Jurkat, Clone E6-1 (cell line): ENCODE measurements around the gene MERTK.

ENCODE experiments used
- DNase-seq: peaks from one replicate; pipeline ENCODE4 v3.0.0-alpha.2; 2011; ENCODE audit warnings: low read depth, low spot score
- H3K4me3 ChIP-seq: 2 replicates; pipeline ENCODE4 v1.5.1; 2011; ENCODE audit warnings: mild to moderate bottlenecking, low read length, control low read depth, moderate library complexity

MERTK gene

DNA sequence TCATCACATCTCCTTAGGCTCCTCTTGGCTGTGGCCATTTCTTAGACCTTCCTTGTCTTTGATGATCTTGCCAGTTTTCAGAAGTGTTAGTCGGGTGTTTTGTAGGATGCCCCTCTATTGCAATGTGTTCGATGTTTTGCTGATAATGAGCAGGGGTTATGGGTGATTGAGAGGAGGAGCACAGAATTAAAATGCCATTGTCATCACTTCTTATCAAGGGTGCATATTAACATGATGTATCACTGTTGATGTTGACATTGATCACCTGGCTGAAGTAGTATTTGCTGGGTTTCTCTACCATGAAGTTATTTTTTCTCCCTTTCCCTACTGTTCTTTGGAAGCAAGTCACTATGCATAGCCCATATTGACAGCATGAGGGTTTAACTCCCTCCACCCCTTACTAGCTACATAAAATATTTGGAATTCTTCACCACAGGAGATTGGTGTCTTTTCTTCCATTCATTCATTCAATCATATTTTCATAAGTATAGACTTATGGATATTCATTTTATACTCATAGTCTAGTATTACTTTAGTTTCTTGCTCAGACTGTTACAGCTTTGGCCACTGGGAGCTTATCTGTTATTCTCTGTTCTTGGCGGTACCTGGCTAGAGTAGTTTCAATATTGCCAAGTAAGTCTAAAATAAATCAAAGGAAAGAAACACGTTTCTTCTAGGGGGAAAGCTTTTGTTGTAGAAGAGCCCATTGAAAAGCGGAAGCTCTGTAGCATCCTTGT is 102.2 kb downstream of the MERTK start:
- H3K4me3 ChIP-seq, result no peak overlapping the region

DNA sequence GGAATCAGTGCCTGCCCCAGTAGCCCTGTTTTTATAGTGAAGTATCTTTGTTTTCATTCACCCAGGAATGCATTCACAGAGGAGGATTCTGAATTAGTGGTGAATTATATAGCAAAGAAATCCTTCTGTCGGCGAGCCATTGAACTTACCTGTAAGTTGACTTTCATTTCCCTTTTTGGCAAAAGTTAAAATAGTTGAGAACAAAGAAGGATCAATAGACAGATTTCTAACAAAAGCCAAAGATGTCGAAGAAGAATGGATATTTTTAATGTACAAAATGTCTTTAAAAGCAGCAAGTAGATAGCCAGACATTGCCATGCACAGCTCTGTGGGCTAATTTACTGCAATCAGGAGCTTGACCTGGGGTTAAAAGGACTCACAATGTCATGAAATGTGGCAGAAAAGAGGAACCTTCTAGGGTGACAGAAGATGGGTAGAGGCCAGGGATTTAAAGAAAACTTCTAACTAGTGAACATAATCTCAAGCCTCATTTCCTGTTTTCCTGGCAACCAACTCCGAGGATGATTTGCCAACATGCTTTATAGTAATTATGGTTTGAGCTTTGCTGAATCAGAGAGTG is 102.8 kb downstream of the MERTK start:
- DNase-seq, result no peak

More for the DNA sequence above, 102.2 kb downstream of the MERTK start:
- DNase-seq, result no peak

DNA sequence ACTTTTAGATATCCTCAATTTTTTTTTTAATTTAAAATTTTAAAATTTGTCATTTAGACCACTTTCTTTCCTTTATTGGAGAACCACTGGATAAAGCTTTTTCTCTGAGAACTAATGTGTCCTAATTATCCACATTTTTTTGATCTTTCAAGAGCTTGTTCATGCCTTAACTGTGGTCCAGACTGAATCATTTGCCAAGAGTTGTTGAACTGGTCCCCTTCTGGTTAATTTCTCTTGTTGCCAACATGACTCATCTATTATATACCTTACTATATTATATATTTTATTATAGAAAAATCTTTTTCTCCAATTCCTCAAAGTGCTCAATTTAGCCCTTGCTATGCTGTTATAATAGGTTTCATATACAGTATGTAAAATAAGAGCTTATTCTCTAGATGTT is 103.5 kb downstream of the MERTK start:
- DNase-seq, result no peak
- no peak overlapping the region for H3K4me3 ChIP-seq

More for the DNA sequence above, 102.8 kb downstream of the MERTK start:
- no peak overlapping the region for H3K4me3 ChIP-seq

DNA sequence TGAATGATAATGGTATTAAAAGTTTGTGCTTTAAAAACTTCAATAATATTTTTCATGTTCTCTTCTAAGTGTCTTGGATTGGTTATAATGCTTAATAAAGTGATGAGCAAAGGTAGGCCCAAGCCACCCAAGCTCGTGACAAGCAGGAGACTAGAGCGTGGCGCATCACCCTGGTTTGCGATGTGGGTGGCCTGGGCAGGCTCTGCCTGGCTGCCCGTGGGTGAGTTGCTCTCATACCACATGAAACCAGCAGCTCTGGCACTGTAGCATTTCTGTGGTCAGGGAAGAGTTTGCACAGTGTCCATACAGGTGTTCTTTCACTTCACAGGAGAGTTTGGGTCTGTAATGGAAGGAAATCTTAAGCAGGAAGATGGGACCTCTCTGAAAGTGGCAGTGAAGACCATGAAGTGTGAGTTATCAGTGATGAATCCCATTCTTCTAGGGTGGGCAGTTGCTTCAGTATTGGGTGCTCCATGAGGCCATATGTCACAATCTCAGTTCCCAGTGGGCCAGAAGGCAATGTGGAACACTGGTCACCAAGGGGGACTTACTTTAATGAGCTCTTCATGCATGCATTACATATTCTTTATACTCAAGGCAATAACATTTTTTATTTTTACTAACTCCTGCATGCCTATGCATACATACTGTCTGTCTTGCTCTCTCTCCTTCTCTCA is 105.3 kb downstream of the MERTK start:
- DNase-seq, result no peak
- no peak overlapping the region for H3K4me3 ChIP-seq

DNA sequence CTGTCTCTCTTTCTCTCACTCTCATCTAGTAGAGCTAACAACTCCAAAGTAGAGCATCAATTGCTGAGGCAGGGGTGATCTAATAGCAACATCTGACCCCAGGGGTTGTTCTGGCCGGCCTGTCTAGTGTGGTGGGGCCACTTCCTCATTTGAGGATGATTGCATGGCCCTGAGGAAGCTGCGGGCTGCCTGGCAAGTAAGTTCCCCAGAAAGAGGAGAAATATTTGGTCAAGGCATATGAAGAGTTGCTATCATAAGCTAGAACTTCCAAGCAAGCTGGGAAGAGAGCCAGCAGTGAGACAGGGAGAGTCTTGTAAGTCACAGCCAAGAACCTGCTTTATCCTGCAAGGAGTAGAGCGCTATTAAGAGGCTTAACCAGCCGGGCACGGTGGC is 105.8 kb downstream of the MERTK start:
- no peak for DNase-seq
- H3K4me3 ChIP-seq, result no peak overlapping the region

DNA sequence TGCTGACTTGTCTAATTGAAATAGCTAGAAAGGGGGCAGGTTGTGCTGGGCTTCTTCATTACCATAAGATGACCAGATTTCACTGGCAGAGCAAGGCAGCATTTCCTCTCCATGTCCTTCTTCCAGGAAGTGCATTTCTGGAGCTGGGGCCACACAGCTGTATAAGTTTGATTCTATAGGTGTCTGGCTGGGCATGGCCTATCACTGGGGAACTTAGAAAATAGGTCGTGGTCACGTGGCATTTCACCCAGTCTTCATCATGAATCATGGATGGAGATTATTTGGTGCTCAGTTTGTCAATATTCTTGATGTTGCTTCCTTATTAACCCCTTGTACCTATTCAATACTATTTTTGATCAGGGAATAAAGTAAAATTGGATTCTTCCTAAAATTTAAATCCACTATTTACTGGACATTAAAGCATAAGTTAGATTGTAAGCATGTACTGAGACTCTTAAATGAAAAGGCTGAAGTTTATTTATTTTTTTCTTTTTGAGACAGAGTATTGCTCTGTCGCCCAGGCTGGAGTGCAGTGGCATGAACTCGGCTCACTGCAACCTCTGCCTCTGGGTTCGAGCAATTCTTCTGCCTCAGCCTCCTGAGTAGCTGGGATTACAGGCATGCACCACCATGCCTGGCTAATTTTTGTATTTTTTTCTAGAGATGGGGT is 107.1 kb downstream of the MERTK start:
- H3K4me3 ChIP-seq, result no peak overlapping the region
- DNase-seq, result no peak

DNA sequence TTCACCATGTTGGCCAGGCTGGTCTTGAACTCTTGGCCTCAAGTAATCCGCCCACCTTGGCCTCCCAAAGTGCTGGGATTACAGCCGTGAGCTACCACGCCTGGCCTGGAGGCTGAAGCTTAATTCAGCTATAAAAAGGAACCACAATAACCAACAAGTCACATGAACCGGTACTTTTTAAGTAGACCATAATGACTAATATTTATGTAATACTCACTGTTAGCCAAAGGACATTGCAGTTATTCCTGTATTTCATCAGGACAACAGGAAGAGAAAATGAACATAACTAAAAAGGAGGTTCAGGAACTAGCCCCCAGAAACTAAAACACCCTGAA is 107.6 kb downstream of the MERTK start:
- no peak overlapping the region for H3K4me3 ChIP-seq
- DNase-seq, result no peak

DNA sequence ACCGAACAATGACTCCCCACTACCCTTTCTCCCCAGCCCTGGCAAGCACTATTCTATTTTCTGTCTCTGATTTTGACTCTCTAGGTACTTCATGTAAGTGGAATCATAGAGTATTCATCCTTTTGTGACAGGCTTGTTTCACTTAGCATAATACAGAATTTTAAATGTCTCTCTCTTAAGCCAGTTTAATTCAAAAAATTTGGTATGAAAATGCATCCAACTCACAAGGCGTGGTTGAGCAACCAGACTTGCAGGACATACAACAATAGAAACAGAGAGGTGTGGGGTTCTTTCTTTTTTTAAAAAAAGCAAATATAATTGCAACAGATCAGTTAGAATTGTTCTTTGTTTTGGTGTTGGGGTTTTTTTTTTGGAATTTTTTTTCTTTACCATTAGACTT is 109.1 kb downstream of the MERTK start:
- no peak for DNase-seq
- H3K4me3 ChIP-seq, result no peak overlapping the region

DNA sequence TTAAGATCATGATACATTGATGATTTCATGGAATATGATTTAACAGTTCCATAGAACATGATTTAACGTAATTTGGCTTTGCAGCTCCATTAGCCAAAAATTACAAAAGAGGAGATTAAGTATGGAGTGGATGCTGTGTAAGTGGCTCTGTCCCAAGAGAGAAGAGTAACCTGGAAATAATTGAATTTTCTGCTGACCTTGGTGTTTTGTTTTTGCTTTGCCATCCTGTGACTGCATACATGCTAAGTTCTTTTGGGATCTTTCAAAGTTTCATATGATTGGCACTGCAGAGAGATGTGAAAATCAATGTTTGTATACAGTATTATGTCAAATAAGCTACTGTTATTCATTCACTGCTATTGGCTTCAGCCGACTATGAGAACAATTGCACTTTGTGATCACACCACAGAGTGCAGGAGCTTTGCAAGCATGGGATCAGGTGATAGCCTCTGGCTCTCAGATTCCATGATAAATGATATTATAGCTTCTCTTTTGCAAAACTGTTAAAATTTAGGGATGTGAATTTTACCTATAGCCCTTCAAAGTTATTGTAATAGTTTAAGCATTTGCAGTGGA is 110.6 kb downstream of the MERTK start:
- no peak overlapping the region for H3K4me3 ChIP-seq
- DNase-seq, result no peak

DNA sequence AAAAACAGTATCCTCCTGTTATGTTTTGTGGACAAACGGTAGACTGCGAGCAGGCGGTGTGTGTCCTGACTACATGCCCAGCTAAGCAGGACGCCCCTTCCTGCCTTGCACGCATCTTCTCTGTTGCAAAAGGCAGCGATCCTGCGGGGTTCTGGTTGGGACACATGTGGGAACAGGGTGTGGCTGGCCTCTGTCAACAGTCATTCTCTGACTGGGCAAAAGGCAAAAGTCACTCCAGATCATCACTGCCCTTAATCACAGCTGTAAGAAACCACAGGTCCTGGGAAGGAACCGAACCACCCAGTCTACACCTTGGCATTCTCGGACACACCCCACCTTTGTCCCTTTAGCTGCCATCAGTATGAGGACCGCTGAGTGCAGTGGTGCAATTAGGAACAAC is 112.3 kb downstream of the MERTK start:
- no peak for DNase-seq

DNA sequence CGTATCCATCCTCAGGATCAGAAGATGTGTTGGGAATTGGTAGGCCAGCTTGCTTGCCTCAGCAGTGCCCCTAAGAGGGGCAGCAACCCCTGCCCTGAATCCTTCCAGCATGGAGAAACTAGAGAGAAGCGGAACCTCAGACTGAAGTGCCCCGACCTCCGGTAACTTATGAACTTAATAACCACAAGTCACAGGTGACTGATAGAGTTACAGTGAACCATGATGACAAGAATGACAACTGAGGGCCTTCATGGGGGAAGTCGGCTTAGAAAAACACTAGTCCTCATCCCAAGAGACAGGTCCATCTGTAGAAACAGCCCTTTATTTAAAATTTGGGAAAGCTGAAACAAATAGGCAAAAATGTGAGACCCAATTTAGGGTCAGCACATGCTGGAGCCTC is 114.1 kb downstream of the MERTK start:
- DNase-seq, result no peak
- H3K4me3 ChIP-seq, result no peak overlapping the region

More for the DNA sequence above, 112.3 kb downstream of the MERTK start:
- H3K4me3 ChIP-seq, result no peak overlapping the region

DNA sequence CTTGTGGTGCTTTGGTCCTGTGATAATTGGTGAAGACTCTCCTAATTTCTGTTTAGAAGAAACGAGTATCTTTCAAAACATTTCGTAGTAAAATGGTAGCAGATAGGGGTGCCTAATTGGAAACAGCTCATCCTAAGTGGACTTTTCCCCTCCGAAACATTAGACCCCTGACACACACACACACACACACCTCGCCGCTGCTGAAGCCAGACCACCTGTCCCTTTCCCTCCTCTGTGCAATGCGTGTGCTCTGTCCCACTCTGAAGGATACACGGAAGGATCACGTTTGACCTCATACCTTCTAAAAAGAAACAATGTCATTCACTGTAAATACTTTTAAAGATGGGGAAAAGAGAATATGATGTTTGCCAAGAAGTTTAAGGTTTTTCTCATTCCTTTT is 120.4 kb downstream of the MERTK start:
- no peak overlapping the region for H3K4me3 ChIP-seq

DNA sequence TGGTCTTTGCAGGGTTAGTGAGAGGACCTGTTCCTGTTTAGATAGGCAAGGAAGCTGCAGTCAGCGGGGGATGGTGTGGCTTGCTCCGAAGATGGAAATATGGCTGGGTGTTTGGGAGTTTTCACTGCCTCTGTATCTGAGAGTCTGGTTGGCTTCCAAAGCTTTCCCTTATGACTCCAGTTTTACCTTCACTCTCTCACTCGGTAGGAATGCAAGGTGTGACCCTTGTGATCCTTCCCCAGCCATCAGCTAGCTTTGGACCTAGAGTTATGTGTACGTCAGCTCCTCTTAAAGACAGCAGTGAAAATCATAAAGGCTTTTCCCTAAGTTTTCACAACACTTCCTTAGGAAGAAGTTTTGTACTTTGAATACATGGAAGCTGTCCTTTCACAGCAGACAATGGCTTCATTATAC is 121.2 kb downstream of the MERTK start:
- no peak overlapping the region for H3K4me3 ChIP-seq

More for the DNA sequence above, 120.4 kb downstream of the MERTK start:
- no peak for DNase-seq

DNA sequence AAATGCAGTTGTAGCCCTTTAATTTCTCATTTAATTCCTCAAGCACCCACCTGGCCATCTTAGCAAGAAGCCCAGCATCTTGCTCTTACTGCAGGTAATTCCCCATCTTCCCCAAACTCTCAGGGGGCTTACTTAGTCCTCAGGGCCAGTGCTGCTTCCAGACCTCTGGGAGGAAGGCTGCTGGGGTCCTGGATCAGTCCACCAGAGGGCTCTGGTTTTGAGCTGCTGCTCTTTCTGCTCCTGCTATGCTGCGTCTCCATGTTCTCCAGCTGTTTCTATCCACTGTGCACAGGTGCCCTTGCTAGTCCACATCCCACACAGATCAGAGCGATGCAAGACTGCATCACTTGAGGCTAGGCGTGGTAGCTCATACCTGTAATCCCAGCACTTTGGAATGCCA is 122.2 kb downstream of the MERTK start:
- H3K4me3 ChIP-seq, result no peak overlapping the region
- DNase-seq, result no peak

More for the DNA sequence above, 121.2 kb downstream of the MERTK start:
- no peak for DNase-seq

DNA sequence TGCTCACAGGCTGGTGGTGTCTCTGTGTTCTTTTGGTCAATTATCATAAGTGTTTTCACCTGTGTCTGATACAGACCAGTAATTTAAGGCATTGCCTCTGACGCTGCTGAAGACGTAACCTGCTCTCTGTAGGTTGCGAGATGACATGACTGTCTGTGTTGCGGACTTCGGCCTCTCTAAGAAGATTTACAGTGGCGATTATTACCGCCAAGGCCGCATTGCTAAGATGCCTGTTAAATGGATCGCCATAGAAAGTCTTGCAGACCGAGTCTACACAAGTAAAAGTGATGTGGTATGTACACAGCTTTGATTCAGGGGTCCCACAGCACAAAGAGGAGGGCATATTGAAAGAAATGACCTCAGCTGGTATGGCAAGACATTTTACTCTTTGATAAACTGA is 122.9 kb downstream of the MERTK start:
- no peak overlapping the region for H3K4me3 ChIP-seq
- no peak for DNase-seq

DNA sequence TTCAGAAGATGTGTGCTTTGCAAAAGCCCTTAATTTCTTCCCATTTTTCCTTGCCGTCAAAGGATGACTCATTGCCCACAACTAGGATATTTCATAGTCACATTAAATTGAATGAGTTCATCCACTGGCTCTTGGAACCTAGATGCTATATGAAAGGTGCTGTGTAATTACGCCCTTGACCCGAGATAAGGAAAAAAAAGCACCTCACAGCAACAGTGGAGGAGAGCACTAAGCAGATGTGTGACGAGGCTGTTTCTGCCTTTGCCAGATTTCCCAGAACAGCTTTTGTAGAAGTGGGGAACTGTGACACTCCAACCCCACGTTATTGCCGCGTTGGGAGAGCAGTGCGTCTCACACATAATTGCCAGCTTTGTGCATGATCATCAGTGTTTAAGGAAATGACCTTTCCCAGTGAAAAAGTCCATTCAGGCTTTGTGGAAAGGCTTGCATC is 123.4 kb downstream of the MERTK start:
- H3K4me3 ChIP-seq, result no peak overlapping the region
- DNase-seq, result no peak

DNA sequence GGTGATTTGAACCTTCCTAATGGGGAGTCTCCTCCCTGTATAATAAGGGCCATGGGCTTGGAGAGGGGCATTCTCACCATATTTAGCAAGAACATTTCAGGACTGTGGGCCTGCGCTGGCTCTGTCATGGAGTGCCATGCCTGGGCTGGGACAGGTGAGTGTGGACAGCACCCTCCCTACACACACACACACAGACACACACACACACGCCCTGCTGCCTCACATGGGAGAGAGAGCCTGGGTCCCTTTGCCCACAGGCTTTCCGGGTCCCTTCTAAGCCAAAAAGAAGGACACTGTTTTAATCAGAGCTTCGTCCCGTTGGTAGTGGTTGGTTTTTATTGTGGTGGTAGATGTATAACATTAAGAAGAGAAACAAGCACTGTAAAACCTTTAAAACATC is 125.3 kb downstream of the MERTK start:
- DNase-seq, result no peak
- H3K4me3 ChIP-seq, result no peak overlapping the region

DNA sequence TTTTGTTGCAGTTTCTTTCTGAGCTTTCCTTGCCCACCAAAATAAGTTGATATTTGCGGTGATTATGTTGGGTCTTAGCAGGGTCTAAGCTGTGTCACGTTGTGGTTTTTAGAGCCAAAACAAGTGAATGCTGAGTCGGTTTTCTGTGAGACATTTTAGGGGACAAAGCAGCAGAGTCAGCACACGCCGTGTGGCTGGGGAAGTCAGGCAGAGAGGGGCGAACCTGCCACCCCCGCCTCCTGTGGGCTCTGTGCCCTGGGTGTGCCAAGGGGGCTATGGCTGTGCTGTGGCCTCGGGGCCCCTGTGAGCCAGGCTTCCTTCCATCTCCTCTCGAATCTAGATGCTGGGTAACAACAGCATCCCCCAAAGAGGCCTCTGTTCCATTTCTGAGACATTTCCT is 125.8 kb downstream of the MERTK start:
- DNase-seq, result no peak
- no peak overlapping the region for H3K4me3 ChIP-seq

DNA sequence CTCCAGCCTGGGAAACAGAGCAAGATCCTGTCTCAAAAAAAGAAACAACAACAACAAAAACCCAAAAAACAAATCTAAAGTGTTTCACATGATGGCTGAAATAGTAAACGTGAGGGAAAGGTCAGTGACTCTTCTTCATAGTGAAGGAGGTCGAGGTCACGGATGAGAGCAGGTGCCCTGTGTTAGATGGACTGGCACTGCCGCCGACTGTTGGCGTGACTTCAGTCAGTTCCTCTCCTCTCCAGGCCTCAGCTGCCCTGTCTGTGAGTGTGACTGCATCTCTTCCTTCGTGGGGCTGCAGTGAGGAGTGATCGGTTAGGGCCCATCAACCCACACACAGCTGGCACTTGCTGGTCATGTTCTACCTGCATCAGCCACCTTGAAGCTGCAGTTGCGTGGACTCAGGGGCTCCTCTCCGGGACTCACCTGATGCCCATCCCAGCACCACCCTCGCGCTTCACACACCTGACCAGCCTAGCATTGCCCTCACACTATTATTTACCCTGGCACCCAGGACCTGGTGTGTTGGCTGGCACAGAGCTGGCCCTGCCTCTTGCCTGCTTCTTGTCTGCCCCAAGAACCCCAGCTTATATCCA is 126.6 kb downstream of the MERTK start:
- DNase-seq, result no peak
- H3K4me3 ChIP-seq, result no peak overlapping the region
